Neural crest cell (in vitro differentiated cells): ENCODE measurements around the gene STIM1. TPM values are rescaled to one million over a fixed set of nuclear protein-coding genes. Genes with fewer than 3 reads are reported as not detected.

Experiments
- DNase-seq: peaks from one replicate; pipeline ENCODE4 v3.0.0; 2021; ENCODE audit warnings: low read depth, mixed read lengths, low spot score
- H3K27ac Mint-ChIP-seq: one replicate; pipeline ENCODE4 v1.8.0; 2021; ENCODE audit warnings: mild to moderate bottlenecking, mixed read lengths; ENCODE audit not compliant: unreplicated experiment
- H3K27me3 Mint-ChIP-seq: 2 replicates; pipeline ENCODE4 v1.8.0; 2021; ENCODE audit warnings: low read depth, mild to moderate bottlenecking, mixed read lengths
- H3K36me3 Mint-ChIP-seq: 2 replicates; pipeline ENCODE4 v1.8.0; 2021; ENCODE audit warnings: low read depth, mild to moderate bottlenecking, mixed read lengths
- H3K4me1 Mint-ChIP-seq: 2 replicates; pipeline ENCODE4 v1.8.0; 2021; ENCODE audit warnings: mixed read lengths
- H3K4me3 Mint-ChIP-seq: one replicate; pipeline ENCODE4 v1.8.0; 2021; ENCODE audit warnings: mild to moderate bottlenecking, mixed read lengths
- H3K9me3 Mint-ChIP-seq: 2 replicates; pipeline ENCODE4 v1.8.0; 2021; ENCODE audit warnings: mixed read lengths
- CTCF ChIP-seq: fragments of 200-600 bp; sonication (generic); conservative IDR thresholded peaks from 2 replicates; pipeline ENCODE4 v1.5.0; 2021; ENCODE audit warnings: antibody characterized with exemption, mild to moderate bottlenecking
- total RNA-seq: library from RNA; stranded (reverse); gene quantifications from 2 replicates; pipeline ENCODE4 v1.2.1, GENCODE V29; 2021

STIM1 gene
- total RNA-seq, 1 donor from 2014 or later, result 24.4 TPM

- Mint-ChIP-seq H3K4me1 (peaks cover 6% of the 10 kb centered on the region), H3K36me3 (no peaks in the 10 kb centered on the region), H3K9me3 (no peaks in the 10 kb centered on the region), H3K27ac (no peak overlapping the region), H3K27me3 (no peaks in the 10 kb centered on the region), H3K4me3 (no peak overlapping the region)
- TF ChIP-seq CTCF, result no peak
- DNase-seq, result no peak
These were observed 27.2 kb downstream of the STIM1 start for GRCh38 chr11:3882655-3883054.

GRCh38 chr11:3885855-3886254, 30.4 kb downstream of the STIM1 start:
- no peak overlapping the region for H3K27ac Mint-ChIP-seq
- H3K4me3 Mint-ChIP-seq, result no peak overlapping the region
- no peak for DNase-seq
- H3K4me1 Mint-ChIP-seq, result peaks cover 1% of the 10 kb centered on the region
- H3K36me3 Mint-ChIP-seq, result no peaks in the 10 kb centered on the region
- H3K9me3 Mint-ChIP-seq, result no peaks in the 10 kb centered on the region
- H3K27me3 Mint-ChIP-seq, result no peaks in the 10 kb centered on the region
- TF ChIP-seq CTCF, result no peak

GRCh38 chr11:3886985-3887384, 31.5 kb downstream of the STIM1 start:
- Mint-ChIP-seq H3K9me3 (no peaks in the 10 kb centered on the region), H3K36me3 (no peaks in the 10 kb centered on the region), H3K4me3 (no peak overlapping the region), H3K4me1 (no peaks in the 10 kb centered on the region), H3K27me3 (no peaks in the 10 kb centered on the region), H3K27ac (no peak overlapping the region)
- no peak for DNase-seq
- no peak for TF ChIP-seq CTCF

- H3K27ac Mint-ChIP-seq, result no peak overlapping the region
- DNase-seq, result no peak
- no peak for TF ChIP-seq CTCF
- no peaks in the 10 kb centered on the region for H3K27me3 Mint-ChIP-seq
- H3K9me3 Mint-ChIP-seq, result peaks cover 4% of the 10 kb centered on the region
- no peak overlapping the region for H3K4me3 Mint-ChIP-seq
- H3K36me3 Mint-ChIP-seq, result peaks cover 4% of the 10 kb centered on the region
- no peaks in the 10 kb centered on the region for H3K4me1 Mint-ChIP-seq
These were observed 33.4 kb downstream of the STIM1 start for GRCh38 chr11:3888876-3889275.

- H3K4me1 Mint-ChIP-seq, result no peaks in the 10 kb centered on the region
- H3K27ac Mint-ChIP-seq, result no peak overlapping the region
These were observed 34.5 kb downstream of the STIM1 start for GRCh38 chr11:3890014-3890413.

More at GRCh38 chr11:3890014-3890413, 34.5 kb downstream of the STIM1 start:
- Mint-ChIP-seq H3K4me3 (no peak overlapping the region), H3K9me3 (peaks cover 4% of the 10 kb centered on the region), H3K27me3 (no peaks in the 10 kb centered on the region), H3K36me3 (peaks cover 4% of the 10 kb centered on the region)
- no peak for TF ChIP-seq CTCF
- DNase-seq, result no peak
